Hindlimb muscle (tissue), 1 donor: ENCODE measurements around the gene GNPAT. TPM values are rescaled to one million over a fixed set of nuclear protein-coding genes. Genes with fewer than 3 reads are reported as not detected.
"Not testable (repeated sequence)": the region's sequence is repeated elsewhere in the genome, so short reads cannot be mapped to it uniquely, and the experiment has no call there.

Source experiments
- DNase-seq: peaks from one replicate; pipeline ENCODE4 v3.0.0-alpha.2; 2013
- polyA plus RNA-seq: library from polyadenylated mRNA; unstranded; fragments of 120-200 nt; gene quantifications from one replicate; pipeline ENCODE4 v1.2.1, GENCODE V29; 2013; ENCODE audit not compliant: insufficient read length

Gene GNPAT
- polyA plus RNA-seq = 59.5 TPM

DNA sequence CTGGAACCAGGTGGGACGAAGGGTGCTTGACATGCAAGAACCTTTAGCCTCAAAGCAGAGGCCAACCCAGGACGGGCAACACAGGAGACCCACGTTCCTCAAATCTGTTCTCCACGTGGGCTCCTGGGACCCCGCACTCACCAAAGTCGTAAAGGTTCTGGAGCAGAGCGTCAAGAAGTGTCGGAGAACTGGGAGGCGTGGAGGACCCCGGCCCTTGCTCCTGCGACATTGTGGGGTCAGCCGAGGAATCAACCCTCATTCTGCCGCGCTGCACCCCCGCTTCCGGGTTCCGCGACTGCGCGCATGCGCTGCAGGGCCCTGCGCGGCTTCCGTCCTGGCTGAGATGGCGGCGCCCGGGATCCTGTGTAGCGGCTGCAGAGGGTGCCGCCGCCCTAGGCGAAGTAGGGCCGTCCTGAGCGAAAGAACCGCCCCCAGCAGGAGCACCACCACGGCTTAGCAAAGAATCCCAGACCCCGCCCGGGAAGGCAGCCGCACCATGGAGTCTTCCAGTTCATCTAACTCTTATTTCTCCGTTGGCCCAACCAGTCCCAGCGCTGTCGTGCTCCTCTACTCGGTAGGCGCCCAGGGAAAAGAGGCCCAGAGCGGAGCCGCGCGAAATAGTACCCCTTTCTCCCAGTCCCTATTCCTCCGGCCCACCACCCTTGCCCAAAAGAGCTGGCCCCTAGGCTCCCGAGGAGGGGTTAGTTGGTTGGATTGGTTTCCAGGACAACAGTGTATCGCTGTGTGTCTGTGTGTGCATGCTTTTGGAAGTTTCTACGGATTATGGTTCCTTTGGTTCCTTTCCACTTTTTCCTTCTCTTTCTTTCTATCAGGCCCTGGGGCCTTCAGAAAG, at the start of gene GNPAT:
GNPAT (plus strand) TSS at position 330 of the 853 bp plus-strand sequence; CDS start at position 497, 167 bp downstream.
- DNase-seq = peak; percentile 94

DNA sequence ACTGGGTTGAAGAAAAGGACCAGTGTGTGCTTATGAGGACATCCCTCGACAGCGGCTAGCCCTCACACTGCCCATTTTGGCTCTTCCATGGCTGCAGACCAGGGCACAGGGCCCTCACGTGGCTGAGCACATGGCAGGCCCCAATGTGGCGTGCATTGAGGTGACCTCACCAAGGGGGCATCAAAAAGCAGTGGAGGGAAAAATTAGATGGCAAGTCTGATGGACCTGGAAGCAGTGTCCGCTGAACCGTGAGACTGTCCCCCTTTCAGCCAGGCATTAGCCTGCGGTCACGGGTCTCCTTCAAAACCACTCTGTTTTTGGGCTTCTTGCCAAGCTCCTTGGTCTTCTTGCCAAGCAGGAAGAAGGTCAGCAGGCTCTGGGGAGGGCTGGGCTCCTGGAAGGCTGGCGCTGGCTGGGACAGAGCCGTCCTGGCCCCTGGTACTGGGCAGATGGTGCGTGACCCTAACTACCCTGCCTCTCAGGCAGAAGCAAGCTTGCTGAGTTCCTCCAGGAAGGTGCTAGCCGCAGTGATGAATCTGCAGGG, 48.3 kb upstream of the GNPAT start:
- DNase-seq = peak; percentile 15

DNA sequence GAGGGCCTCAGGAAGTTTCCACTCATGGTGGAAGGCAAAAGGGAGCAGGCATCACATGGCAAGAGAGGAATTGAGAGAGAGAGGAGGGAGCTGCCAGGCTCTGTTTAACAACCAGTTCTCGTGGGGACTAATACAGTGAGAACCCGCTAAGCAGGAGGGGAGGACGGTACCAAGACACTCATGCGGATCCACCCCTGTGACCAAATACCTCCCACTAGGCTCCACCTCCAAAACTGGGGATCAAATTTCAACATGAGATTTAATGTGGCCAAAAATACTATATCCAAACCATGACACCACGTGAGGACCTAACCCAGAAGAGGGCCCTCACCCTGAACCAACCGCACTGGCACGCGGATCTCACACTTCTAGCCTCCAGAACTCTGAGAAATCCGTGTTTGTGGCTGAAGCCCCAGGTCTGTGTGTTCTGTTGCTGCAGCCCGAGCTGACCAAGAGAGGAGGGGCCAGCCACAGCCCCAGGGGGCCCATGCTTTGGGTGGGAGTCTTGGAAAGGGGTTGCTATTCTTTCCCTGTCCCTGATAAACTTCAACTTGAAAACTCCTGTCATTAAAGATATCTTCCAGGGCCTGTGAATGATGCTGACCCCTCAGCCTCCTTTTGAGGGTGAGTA, 47.2 kb upstream of the GNPAT start:
- no peak for DNase-seq

DNA sequence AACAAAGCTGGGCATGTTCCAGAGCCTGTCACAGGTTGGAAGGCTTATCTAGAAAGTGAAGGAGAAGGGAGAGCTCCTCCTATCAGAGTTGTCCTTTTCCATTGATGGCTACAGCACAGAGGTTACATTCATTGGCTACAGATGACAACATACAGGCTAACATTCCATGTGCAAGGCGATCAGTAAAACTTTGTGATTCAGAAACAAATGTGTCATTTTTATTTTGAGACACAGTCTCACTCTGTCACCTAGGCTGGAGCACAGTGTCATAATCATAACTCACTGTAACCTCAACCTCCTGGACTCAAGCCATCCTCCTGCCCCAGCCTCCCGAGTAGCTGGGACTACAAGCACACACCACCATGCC, 46.6 kb upstream of the GNPAT start:
- DNase-seq = no peak

DNA sequence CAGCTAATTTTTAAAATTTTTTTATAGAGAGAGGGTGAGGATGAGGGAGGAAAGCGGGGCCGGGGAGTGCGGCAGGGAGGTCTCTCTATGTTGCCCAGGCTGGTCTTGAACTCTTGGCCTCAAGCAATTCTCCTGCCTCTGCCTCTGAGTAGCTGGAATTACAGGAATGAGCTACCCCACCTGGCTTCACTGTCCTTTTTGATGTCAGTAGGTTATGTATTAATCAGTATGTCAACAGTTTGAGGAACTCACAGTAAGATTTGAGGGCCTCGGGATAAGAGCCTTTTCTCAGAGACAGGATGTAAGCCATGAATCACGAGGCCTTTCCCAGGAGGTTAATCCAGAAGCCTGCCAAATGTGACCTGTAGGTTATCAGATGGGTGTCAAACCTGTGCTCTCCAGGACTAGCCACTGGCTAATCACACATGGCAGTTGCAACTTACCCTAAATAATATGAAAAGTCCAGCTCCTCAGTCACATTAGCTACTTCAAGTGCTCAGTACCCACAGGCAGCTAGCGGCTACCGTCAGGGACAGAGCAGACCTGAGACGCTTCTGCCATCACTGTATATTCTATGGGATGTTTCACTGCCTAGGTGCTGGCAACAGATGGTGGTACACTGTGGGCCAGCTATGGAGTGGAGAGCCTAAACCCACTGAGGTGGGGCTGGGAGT, 46.0 kb upstream of the GNPAT start:
- no peak for DNase-seq

DNA sequence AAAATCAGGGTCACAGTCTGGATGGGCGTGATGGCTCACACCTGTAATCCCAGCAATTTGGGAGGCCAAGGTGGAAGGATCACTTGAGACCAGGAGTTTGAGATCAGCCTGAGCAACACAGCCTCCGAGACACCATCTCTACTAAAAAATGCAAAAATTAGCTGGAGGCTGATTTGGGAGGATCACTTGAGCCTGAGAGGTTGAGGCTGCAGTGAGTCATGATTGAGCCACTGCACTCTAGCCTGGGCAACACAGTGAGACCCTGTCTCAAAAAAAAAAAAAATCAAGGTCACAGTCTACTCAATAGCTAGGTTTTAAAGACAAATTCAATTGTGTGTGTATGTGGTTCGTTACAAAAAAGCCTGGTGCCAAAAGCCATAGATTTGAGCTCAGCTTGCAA, 44.7 kb upstream of the GNPAT start:
- DNase-seq = no peak

DNA sequence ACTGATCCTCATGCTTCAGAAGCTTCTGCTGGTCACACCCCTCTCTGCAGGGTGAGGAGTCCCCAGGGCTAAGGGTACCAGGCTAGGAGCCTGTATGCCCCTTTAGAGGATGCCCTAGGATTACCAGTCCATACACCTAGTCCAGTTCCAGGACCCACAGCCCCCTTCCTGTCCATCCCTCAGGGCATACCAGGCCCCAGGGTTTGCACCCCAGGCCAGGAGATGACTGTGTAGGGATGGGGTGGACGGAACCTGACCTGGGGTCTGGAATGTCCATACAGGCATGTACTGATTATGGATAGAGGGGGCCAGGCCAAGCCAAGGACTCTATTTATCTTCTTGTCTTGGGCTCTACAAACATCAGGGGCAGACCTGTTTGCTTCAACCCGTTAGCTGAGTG, 44.3 kb upstream of the GNPAT start:
- DNase-seq = no peak

DNA sequence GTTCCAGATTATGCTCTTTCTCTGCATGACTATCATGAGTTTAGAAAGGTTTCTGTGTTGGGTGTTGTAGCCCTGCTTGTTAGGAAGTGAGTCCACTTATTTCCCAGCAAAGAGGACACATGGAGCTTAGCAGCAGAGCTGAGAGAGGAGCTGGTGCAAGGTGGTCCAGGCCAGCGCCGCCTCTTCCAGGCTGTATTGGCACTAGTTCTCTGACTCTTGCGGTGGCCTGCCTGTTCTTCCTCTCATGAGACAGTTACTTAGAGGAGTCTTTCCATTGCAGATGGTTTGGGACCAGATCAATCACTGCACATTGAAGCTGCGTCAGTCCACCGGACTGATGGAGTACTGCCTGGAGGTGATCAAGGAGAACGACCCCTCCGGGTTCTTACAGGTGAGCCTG, 41.1 kb upstream of the GNPAT start:
- DNase-seq = no peak

DNA sequence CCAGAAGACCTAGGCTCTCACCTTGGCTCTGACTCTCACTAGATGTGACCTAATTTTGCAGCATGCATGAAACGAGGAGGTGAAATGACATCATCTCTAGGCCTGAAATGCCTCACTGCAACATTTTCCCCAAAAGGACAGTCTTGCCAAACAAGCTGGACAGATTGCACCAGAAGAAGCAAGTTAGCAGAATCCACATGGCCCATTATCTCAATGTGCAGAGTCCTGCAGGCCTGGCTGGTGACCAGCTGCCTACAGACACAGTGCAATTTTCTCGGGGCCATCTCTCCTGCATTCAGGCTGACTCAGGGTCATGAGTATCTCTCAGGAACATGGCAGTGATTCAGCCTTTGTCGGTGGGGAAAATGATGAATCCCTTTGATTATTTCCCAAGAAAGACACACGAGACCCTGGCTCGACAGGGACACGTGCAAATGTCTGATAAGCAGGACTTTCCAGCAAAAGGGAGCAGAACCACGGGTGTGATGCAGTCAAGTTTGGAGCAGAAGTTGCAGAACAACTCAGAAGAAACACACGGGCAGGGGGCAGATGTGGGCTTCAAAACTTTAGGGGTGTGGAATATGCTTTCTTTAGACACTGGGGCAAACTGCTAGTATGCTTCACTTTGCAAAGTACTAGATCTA, 40.5 kb upstream of the GNPAT start:
- DNase-seq = no peak

DNA sequence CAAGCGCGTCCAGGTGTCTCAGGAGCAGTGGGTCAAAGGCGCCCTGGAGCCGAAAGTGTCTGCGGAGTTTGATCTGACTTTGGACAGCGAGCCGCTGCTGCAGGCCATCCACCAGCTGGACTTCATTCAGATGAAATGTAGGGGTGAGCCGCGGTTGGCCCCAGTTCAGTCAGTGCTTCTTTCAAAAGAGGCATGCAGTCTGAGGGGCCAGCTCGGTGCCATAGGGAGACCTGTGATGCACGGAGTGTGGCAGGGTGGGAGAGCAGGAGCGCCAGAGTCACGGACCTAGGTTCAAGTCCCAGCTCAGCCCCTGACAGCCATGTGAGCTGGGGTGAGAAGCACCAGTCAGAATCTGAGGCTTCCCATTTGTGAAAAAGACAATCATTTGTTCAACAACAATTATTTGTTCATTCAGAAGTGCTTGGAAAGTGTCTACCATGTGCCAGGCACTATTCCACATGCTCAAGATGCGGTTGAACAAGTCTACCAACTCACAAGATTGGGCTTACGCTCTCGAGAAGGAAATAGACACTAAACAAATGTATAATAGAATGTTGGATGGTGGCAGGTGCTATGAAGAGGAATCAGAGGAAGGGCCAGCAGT, 39.5 kb upstream of the GNPAT start:
- DNase-seq = no peak

DNA sequence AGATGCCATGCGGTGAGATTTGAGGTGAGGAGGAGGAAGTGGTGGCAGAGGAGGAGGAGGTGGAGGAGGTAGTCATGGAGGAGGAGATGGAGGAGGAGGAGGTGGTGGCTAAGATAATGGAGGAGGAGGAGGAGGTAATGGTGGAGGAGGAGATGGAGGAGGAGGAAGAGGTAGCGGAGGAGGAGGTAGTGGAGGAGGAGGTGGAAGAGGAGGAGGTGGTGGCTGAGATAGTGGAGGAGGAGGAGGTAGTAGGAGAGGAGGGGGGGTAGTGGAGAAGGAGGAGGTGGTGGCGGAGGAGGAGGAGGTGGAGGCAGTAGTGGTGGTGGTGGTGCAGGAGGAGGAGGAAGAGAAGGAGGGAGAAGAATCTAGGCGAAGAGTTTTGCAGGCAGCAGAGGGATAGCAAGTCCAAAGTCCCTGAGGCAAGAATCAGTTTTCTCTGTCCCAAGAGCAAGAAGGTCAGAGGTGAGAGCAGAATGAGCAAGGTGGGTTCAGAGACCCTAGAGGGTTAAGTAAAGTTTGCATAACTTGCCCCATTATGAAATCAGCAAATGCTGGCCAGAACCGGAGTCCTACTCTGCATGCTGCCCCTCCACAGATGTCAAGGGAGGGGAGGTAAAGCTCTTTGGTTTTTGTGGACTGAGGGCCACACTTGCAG, 38.9 kb upstream of the GNPAT start:
- no peak for DNase-seq

DNA sequence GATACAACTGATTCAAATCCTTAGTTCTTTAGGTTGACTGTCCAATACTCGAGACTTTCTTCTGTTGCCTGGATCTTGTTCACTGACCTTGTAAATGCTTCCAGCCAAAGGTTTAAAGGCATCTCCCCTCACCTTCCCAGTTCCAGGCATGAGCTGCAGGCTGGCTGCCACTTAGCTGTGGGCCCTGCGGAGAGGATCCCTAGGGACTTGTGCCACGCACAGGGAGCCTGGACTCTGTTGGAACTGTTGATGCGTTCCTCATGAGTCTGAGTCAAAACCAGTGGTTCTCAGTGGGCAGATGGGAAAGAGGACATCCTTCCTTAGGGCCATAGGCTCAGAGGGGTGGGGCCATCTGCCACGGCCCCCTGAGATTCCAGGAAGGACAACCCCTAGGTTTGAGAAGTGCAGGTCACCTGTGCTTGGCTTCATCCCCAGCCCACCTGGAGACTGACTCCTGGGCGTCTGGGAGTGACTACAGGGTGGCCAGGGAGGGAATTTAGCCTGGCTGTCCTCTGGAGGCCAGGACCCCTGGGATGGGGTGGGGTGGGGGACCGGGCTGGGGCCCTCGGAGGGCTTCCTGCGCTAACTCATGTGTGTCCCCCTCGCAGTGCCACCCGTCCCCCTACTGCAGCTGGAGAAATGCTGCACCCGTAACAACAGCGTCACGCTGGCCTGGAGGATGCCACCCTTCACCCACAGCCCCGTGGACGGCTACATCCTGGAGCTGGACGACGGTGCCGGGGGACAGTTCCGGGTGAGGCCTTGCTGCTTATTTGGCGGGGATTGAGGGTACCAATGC, 37.6 kb upstream of the GNPAT start:
- no peak for DNase-seq

DNA sequence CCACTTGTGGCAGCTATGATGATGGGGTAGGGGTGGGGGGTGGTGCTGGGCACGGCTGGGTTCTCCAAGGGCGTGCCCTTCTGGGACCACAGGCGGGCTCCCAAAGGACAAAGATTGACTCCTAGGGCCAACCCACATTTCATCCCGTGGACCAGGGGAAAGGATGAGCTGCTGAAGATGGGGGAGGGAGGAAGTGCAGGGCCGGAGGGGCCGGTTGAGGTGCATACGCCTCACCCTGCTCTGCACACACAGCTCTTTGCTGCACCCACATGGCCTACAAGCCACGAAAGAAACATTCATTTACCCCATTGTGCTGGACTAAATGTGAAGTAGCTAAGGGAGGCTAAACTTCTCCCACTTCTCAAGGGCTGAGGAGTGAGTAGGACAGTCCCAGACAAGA, 34.2 kb upstream of the GNPAT start:
- no peak for DNase-seq

DNA sequence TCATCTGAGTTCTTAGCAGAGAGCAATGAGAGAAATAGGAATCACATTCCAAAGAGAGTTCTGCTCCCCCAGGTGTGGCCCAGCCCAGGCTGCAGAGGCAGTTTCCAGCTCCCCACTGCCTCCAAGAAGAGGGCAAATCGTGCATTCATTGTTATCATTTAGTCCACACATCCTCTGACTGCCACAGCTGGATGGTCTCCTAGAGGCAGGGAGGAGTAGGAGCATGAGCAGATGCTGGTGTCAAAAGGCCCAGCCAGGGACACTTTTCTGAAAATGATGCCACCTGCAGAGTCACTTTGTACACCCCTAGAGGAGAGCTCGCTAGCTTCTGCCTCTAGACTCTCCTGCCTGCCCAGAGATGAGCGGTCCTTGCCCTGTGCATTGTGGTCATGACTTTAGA, 33.6 kb upstream of the GNPAT start:
- DNase-seq = no peak

DNA sequence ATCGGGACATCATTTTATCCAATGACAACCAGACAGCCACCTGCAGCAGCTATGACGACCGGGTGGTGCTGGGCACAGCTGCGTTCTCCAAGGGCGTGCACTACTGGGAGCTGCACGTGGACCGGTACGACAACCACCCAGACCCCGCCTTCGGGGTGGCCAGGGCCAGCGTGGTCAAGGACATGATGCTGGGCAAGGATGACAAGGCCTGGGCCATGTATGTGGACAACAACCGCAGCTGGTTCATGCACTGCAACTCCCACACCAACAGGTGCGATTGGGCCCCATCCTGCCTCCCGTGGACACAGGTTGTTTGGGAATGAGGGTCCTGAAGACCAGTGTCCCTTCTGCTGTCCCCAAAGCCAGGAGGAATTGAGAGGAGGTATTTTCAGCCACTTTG, 32.0 kb upstream of the GNPAT start:
- no peak for DNase-seq

DNA sequence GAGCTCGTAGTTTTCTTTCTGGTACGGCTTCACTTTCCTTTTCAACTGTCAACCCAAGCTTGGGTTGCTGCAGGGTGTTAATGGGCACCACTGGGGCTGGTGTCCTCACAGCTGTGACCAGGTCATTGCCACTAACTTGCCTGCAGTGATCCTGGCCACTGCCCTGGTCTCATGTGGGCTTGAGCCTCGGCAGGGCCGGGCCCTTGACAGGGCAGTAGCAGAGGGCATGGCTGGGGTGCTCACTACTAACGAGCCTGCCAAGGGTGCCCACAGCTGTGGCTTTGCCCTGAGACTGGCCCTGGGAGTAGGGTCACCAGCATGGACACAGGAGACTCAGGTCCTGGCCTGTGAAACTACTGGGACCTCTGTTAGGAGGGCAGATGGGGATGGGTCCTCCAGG, 31.5 kb upstream of the GNPAT start:
- no peak for DNase-seq

DNA sequence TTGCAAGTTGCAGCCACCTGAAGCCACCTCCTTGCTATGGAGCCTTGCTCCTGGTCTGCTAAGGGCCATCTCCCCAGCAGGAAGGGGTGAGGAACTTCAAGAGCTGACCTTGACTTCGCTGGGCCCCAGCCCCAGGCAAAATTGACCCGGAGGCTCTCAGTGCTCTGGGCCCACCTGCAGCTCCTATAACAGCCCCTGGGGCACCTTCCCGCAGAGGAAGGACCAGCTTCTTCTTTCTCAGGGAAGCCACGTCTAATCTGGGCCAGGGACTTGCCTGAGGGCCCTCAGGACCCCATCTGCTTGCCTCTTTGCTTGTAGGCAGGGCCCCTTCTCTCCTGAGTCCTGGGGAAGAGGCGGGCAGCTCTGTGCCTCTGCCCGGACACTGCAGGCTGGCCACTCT, 30.9 kb upstream of the GNPAT start:
- DNase-seq = no peak

DNA sequence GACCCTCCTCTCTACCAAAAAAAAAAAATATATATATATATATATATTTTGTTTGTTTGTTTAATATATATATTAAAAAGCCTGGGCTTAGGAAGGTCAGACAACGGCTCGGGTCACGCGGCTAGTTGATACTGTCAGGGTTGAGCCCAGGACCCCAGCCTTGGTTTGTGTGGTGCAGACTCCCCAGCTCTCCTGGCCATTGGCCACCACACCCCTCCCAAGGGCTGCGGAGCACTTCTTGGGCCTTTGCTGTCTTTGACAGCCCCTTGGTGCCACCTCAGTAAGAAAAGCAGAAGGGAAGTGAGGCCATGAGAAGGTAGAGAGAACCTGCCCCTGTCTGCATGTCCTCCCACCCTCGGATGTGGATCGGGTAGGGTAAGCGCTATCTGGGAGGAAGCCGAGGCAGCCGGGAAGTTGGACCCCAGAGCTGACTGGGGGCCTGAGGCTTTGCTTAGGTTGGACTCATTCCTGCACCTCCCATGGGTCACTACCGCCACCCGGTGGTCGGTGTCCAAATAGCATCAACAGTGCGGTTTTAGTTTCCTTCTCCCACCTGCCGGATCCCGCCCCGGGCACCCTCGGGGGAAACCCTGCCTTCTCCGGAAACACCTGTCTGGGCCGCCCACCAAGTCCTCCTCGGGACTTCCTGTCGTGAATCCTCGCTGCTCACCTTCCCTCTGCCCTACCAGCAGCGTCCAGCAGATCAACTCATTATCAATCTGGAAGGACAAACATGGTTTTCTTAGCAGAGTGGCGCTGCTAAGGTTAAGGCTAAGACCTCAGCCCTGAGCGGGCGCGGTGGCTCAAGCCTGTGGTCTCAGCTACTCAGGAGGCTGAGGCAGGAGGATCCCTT, 29.8 kb upstream of the GNPAT start:
- peak; percentile 66 for DNase-seq

DNA sequence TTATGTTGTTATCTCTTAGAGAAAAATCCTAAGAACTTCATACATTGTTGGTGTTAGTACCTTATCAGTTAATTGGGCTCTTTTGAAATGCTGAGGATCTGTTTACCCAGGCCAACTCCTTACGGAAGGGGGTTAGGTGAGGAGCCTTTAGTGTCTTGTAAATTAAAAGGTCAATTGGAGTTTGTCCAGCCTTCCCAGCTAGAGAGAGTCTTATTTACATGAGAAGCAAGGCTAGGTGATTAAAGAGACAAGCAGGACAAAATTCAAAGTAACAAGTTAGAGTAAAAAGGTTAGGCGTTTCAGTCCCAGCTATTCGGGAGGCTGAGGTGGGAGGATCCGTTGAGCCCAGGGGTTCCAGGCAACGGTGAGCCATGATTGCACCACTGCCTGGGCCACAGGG, 28.7 kb upstream of the GNPAT start:
- not testable (repeated sequence) for DNase-seq
